Measurements from ENCODE around the gene PTPRM.

Gene PTPRM

GRCh38 chr18:8324343-8325065, 757.4 kb downstream of the PTPRM start:
- Histone ChIP-seq H3K4me1 (no peaks in the 10 kb centered on the region), H3K36me3 (replicated peaks) (no peaks in the 10 kb centered on the region), H3K27me3 (ENCODE audit: low read depth) (no peaks in the 10 kb centered on the region), H3K9me3 (no peaks in the 10 kb centered on the region), H3K4me3 (no peak overlapping the region)
- in situ Hi-C loops (cut with MboI; ENCODE audit: low sequenced_read_pairs), result loop anchor here (25.0 kb wide), 2 partner anchors 88 to 237 kb away; no protein-coding TSS in a partner anchor
- DNase-seq (ENCODE audit: low spot score in 2 of 2), result no peak

- Histone ChIP-seq H3K4me3 (no peak overlapping the region), H3K36me3 (replicated peaks) (no peaks in the 10 kb centered on the region), H3K27me3 (ENCODE audit: low read depth) (no peaks in the 10 kb centered on the region), H3K9me3 (no peaks in the 10 kb centered on the region), H3K4me1 (no peaks in the 10 kb centered on the region)
- DNase-seq (ENCODE audit: low spot score in 2 of 2), result no peak
- in situ Hi-C loops (cut with MboI; ENCODE audit: low sequenced_read_pairs), result no loop called here
These were observed 759.8 kb downstream of the PTPRM start for GRCh38 chr18:8326763-8327394.

DNA sequence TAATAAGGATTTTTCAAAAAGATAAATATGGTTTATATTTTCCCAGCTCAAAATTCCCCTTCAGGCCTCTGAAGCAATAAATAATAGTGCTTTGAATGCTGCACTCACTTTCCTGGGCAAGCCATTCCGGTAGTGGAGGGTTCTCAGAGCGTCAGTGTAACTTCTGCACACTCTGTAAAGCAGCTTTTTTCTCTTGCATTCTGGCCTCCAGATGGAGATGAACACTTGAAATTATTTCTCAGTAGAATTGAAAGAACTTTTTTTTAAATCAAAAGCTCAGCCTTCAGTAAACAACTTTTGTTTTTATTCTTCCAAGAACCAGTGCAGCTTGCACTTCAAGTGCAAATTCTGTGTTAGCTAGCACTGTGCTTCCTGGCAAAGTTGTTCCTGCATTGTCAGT, 761.0 kb downstream of the PTPRM start:
- no peaks in the 10 kb centered on the region for H3K27me3 ChIP-seq (ENCODE audit: low read depth)
- no peaks in the 10 kb centered on the region for H3K36me3 ChIP-seq (replicated peaks)
- H3K4me3 ChIP-seq, result no peak overlapping the region
- no peak for DNase-seq (ENCODE audit: low spot score in 2 of 2)
- no peaks in the 10 kb centered on the region for H3K4me1 ChIP-seq
- H3K9me3 ChIP-seq, result no peaks in the 10 kb centered on the region
- in situ Hi-C loops (cut with MboI; ENCODE audit: low sequenced_read_pairs), result no loop called here

DNA sequence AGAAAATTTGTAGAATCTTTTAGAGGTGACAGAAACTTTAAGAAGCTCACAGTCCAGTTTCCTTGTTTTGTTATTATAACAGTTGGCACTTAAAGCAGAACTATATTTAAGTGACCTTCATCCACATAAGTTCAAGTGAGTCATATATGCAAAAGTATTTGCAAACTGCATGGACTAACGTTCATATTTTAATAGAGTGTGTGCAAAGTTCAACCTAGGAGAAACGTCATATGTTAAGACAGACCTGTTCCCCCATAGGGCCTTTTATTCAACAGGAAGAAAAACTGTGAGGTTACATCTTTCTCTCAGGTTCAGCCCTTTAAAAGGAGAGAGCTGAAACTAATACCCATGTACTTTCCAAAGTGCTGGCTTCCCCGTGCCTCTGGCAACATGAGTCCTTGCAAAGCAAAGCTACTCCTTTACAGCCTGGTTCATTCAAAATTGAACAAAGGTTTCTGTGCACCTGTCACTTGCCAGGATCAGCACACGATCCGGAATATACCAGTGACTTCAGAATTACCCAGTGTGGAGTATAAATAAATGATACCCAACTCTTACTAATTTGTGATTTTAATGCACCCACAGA, 762.2 kb downstream of the PTPRM start:
- no peak for DNase-seq (ENCODE audit: low spot score in 2 of 2)
- in situ Hi-C loops (cut with MboI; ENCODE audit: low sequenced_read_pairs), result no loop called here

DNA sequence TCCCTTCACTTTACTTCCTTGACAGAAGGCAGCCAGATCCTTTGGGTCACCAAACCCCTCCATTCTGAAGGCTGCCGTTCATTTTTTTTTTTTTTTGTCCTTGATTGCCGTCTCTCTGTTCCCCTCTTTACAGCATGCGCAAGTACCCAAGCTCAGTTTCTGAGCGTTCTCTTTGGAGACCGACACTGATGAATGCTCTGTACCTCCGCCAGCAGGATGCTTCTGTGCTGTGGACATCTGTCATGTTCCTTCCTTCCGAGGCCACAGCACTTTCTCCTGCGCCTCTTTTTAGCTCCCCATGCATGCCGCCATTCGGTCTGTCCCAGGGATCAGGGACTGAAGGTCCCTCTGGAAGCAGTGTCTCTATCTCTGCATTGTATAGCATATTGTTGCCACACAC, 763.5 kb downstream of the PTPRM start:
- Histone ChIP-seq H3K27me3 (ENCODE audit: low read depth) (no peaks in the 10 kb centered on the region), H3K4me3 (no peak overlapping the region), H3K4me1 (no peaks in the 10 kb centered on the region), H3K36me3 (replicated peaks) (no peaks in the 10 kb centered on the region), H3K9me3 (no peaks in the 10 kb centered on the region)
- no peak for DNase-seq (ENCODE audit: low spot score in 2 of 2)
- in situ Hi-C loops (cut with MboI; ENCODE audit: low sequenced_read_pairs), result no loop called here

More for the DNA sequence above, 762.2 kb downstream of the PTPRM start:
- Histone ChIP-seq H3K36me3 (replicated peaks) (no peaks in the 10 kb centered on the region), H3K4me3 (no peak overlapping the region), H3K9me3 (no peaks in the 10 kb centered on the region), H3K27me3 (ENCODE audit: low read depth) (no peaks in the 10 kb centered on the region), H3K4me1 (no peaks in the 10 kb centered on the region)

GRCh38 chr18:8332286-8332685, 765.2 kb downstream of the PTPRM start:
- H3K4me3 ChIP-seq, result no peak overlapping the region
- H3K4me1 ChIP-seq, result no peaks in the 10 kb centered on the region
- no peaks in the 10 kb centered on the region for H3K9me3 ChIP-seq
- no peak for DNase-seq (ENCODE audit: low spot score in 2 of 2)
- no peaks in the 10 kb centered on the region for H3K27me3 ChIP-seq (ENCODE audit: low read depth)
- H3K36me3 ChIP-seq (replicated peaks), result no peaks in the 10 kb centered on the region
- in situ Hi-C loops (cut with MboI; ENCODE audit: low sequenced_read_pairs), result no loop called here

GRCh38 chr18:8333961-8334360, 766.8 kb downstream of the PTPRM start:
- Histone ChIP-seq H3K27me3 (ENCODE audit: low read depth) (no peaks in the 10 kb centered on the region), H3K36me3 (replicated peaks) (no peaks in the 10 kb centered on the region), H3K4me3 (no peak overlapping the region), H3K9me3 (no peaks in the 10 kb centered on the region), H3K4me1 (no peaks in the 10 kb centered on the region)
- DNase-seq (ENCODE audit: low spot score in 2 of 2), result no peak
- in situ Hi-C loops (cut with MboI; ENCODE audit: low sequenced_read_pairs), result no loop called here

- Histone ChIP-seq H3K4me3 (no peak overlapping the region), H3K27me3 (ENCODE audit: low read depth) (no peaks in the 10 kb centered on the region), H3K9me3 (no peaks in the 10 kb centered on the region), H3K36me3 (replicated peaks) (no peaks in the 10 kb centered on the region), H3K4me1 (no peaks in the 10 kb centered on the region)
- in situ Hi-C loops (cut with MboI; ENCODE audit: low sequenced_read_pairs), result no loop called here
- DNase-seq (ENCODE audit: low spot score in 2 of 2), result no peak
These were observed 770.1 kb downstream of the PTPRM start for GRCh38 chr18:8337211-8337610.

- Histone ChIP-seq H3K27me3 (ENCODE audit: low read depth) (no peaks in the 10 kb centered on the region), H3K4me3 (no peak overlapping the region), H3K9me3 (no peaks in the 10 kb centered on the region), H3K4me1 (no peaks in the 10 kb centered on the region), H3K36me3 (replicated peaks) (no peaks in the 10 kb centered on the region)
- DNase-seq (ENCODE audit: low spot score in 2 of 2), result no peak
- in situ Hi-C loops (cut with MboI; ENCODE audit: low sequenced_read_pairs), result no loop called here
These were observed 772.1 kb downstream of the PTPRM start for GRCh38 chr18:8339210-8339609.

- Histone ChIP-seq H3K4me3 (no peak overlapping the region), H3K27me3 (ENCODE audit: low read depth) (no peaks in the 10 kb centered on the region), H3K4me1 (no peaks in the 10 kb centered on the region), H3K36me3 (replicated peaks) (no peaks in the 10 kb centered on the region), H3K9me3 (no peaks in the 10 kb centered on the region)
- in situ Hi-C loops (cut with MboI; ENCODE audit: low sequenced_read_pairs), result no loop called here
- DNase-seq (ENCODE audit: low spot score in 2 of 2), result no peak
These were observed 772.8 kb downstream of the PTPRM start for GRCh38 chr18:8339952-8340351.

DNA sequence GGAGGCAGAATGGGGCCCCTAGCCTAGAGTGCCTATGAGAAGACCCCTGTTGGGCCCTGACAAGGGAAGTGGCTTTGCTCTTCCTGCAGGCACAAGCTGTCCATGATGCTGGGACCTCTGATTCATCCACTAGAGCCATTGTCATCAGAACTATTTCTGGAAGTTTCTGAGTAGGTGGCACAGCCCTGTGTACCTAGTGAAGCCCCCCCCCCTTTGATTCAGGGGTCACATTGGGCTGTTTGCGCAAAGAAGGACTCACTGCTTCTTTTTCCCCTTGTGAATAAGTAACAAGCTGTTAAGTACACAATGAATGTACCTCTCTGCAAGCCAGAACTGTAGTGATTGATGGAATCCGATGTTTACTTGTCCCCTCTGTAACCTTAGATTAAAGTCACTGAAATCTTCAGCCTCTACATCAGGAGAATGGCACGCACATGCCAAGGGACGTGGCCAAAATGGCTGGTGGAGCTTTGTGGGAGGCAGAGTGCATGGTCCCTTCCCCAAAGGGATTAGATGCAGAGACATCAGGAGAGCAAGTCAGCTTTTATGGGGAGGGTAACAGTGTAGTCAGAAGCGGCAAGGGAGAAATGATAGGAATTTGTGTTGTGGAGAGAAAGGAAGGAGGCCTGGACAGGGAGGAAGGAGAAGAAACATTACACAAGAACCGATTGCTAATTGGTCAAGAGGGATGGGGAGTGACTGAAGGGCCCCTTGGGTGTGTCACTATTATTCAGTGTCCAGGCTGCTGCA, 774.5 kb downstream of the PTPRM start:
- no peaks in the 10 kb centered on the region for H3K27me3 ChIP-seq (ENCODE audit: low read depth)
- no peak for DNase-seq (ENCODE audit: low spot score in 2 of 2)
- H3K4me3 ChIP-seq, result no peak overlapping the region
- no peaks in the 10 kb centered on the region for H3K36me3 ChIP-seq (replicated peaks)
- in situ Hi-C loops (cut with MboI; ENCODE audit: low sequenced_read_pairs), result no loop called here
- no peaks in the 10 kb centered on the region for H3K9me3 ChIP-seq
- H3K4me1 ChIP-seq, result no peaks in the 10 kb centered on the region

DNA sequence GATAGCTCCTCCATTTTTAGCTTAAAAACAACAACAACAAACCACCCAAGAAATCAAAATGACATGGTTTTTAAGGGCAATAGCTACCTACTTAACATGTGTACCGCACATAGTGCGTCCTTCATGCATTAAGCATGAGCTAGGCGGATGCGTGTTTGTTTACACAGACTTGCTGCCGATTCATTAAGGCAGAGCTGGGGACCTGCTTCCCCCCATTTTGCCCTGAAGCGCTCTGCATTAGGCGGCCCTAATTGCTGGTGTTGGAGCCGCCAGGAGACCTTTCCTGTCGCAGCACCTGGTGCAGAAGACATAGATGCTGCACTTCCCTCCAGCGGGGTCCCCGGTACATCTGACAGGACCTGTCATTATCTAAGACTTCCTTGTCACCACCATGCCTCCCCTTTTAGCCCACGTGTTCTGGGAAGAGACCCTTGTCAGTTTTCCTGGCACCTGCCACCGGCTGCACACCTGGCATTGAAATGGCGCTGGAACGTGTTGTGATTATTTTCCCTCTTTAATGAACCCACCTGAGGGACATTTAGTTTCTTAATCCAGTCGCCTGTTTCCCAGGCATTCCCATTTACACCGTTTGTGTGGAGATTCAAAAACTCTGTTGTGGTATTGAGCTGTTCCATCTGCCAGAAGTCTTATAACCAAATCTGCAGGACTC, 781.1 kb downstream of the PTPRM start:
- Histone ChIP-seq H3K9me3 (no peaks in the 10 kb centered on the region), H3K27me3 (ENCODE audit: low read depth) (no peaks in the 10 kb centered on the region), H3K4me3 (no peak overlapping the region), H3K4me1 (no peaks in the 10 kb centered on the region), H3K36me3 (replicated peaks) (no peaks in the 10 kb centered on the region)
- in situ Hi-C loops (cut with MboI; ENCODE audit: low sequenced_read_pairs), result no loop called here
- no peak for DNase-seq (ENCODE audit: low spot score in 2 of 2)

- in situ Hi-C loops (cut with MboI; ENCODE audit: low sequenced_read_pairs), result no loop called here
- H3K4me1 ChIP-seq, result no peaks in the 10 kb centered on the region
- no peak overlapping the region for H3K4me3 ChIP-seq
- H3K27me3 ChIP-seq (ENCODE audit: low read depth), result no peaks in the 10 kb centered on the region
- no peaks in the 10 kb centered on the region for H3K9me3 ChIP-seq
- no peaks in the 10 kb centered on the region for H3K36me3 ChIP-seq (replicated peaks)
- DNase-seq (ENCODE audit: low spot score in 2 of 2), result no peak
These were observed 782.6 kb downstream of the PTPRM start for GRCh38 chr18:8349608-8350323.

Data from HAP-1 (cell line).